WERI-Rb-1 (cell line): Measurements from ENCODE around the gene IGSF1.

Experiments
- DNase-seq: peaks from one replicate; pipeline ENCODE4 v3.0.0-alpha.2; 2020
- H3K27ac ChIP-seq: fragments of 250-450 bp; sonication (Bioruptor Pico); 2 replicates; pipeline ENCODE4 v1.5.1; 2020; ENCODE audit warnings: mild to moderate bottlenecking, moderate library complexity
- H3K27me3 ChIP-seq: fragments of 250-450 bp; sonication (Bioruptor Pico); 2 replicates; pipeline ENCODE4 v1.5.1; 2021; ENCODE audit warnings: mild to moderate bottlenecking, low read depth, moderate library complexity; ENCODE audit not compliant: insufficient read depth, severe bottlenecking
- H3K36me3 ChIP-seq: fragments of 250-450 bp; sonication (Bioruptor Pico); 2 replicates; pipeline ENCODE4 v1.5.1; 2020; ENCODE audit warnings: mild to moderate bottlenecking, moderate library complexity
- H3K4me3 ChIP-seq: 2 replicates; pipeline ENCODE4 v1.5.1; 2011; ENCODE audit warnings: low read depth, mild to moderate bottlenecking, control low read depth, low read length
- H3K9me3 ChIP-seq: fragments of 250-450 bp; sonication (Bioruptor Pico); 2 replicates; pipeline ENCODE4 v1.5.1; 2021; ENCODE audit warnings: mild to moderate bottlenecking, moderate library complexity; ENCODE audit not compliant: severe bottlenecking
- CTCF ChIP-seq: IDR thresholded peaks from 2 replicates; pipeline ENCODE4 v1.5.1; 2011; ENCODE audit warnings: low read depth, mild to moderate bottlenecking, control low read depth, inconsistent platforms, low read length

IGSF1 gene

GRCh38 chrX:131288738-131289511 is at the start of gene IGSF1:
Gene IGSF1 (minus strand): TSS chrX:131289306. CDS start chrX:131286674, 2,632 bp downstream.
- Histone ChIP-seq H3K4me3 (no peak within 1 kb of the TSS), H3K36me3 (no peaks in the 10 kb centered on the region), H3K27ac (no peak within 1 kb of the TSS), H3K9me3 (no peaks in the 10 kb centered on the region), H3K27me3 (peaks cover 3% of the 10 kb centered on the region)
- no peak for DNase-seq
- TF ChIP-seq CTCF, result no peak

- H3K27me3 ChIP-seq, result no peaks in the 10 kb centered on the region
- no peak overlapping the region for H3K4me3 ChIP-seq
- H3K36me3 ChIP-seq, result no peaks in the 10 kb centered on the region
- TF ChIP-seq CTCF, result no peak
- no peak overlapping the region for H3K27ac ChIP-seq
- no peaks in the 10 kb centered on the region for H3K9me3 ChIP-seq
- no peak for DNase-seq
These were observed 43.2 kb upstream of the IGSF1 start for GRCh38 chrX:131332331-131332730.

- no peak for TF ChIP-seq CTCF
- DNase-seq, result no peak
- no peaks in the 10 kb centered on the region for H3K27me3 ChIP-seq
- H3K9me3 ChIP-seq, result no peaks in the 10 kb centered on the region
- H3K36me3 ChIP-seq, result no peaks in the 10 kb centered on the region
- no peak overlapping the region for H3K4me3 ChIP-seq
- H3K27ac ChIP-seq, result no peak overlapping the region
These were observed 42.0 kb upstream of the IGSF1 start for GRCh38 chrX:131331152-131331551.

GRCh38 chrX:131330735-131331134 is 41.6 kb upstream of the IGSF1 start:
- no peak for TF ChIP-seq CTCF
- DNase-seq, result no peak
- no peak overlapping the region for H3K27ac ChIP-seq
- H3K36me3 ChIP-seq, result no peaks in the 10 kb centered on the region
- no peak overlapping the region for H3K4me3 ChIP-seq
- peaks cover 3% of the 10 kb centered on the region for H3K27me3 ChIP-seq
- H3K9me3 ChIP-seq, result no peaks in the 10 kb centered on the region

- Histone ChIP-seq H3K9me3 (no peaks in the 10 kb centered on the region), H3K27ac (no peak overlapping the region), H3K4me3 (no peak overlapping the region), H3K36me3 (no peaks in the 10 kb centered on the region), H3K27me3 (peaks cover 3% of the 10 kb centered on the region)
- DNase-seq, result no peak
- TF ChIP-seq CTCF, result no peak
These were observed 33.5 kb upstream of the IGSF1 start for GRCh38 chrX:131322651-131323050.

- Histone ChIP-seq H3K4me3 (no peak overlapping the region), H3K9me3 (no peaks in the 10 kb centered on the region), H3K27ac (no peak overlapping the region), H3K36me3 (no peaks in the 10 kb centered on the region), H3K27me3 (no peaks in the 10 kb centered on the region)
- DNase-seq, result no peak
- no peak for TF ChIP-seq CTCF
These were observed 28.2 kb upstream of the IGSF1 start for GRCh38 chrX:131317326-131317725.
